ENCODE data around the gene GAGE2A. TPM values are rescaled to one million over a fixed set of nuclear protein-coding genes. Genes with fewer than 3 reads are reported as not detected.

Gene GAGE2A
- total RNA-seq, 2 donors from 2014 or later: not detected

Other genes starting within 250 kb of the GAGE2A start
- not detected for gene GAGE12C, start 57.3 kb upstream of the GAGE2A start, total RNA-seq
- gene GAGE12D, start 47.8 kb upstream of the GAGE2A start, total RNA-seq: not detected
- not detected for gene GAGE12E, start 38.2 kb upstream of the GAGE2A start, total RNA-seq
- not detected for gene GAGE12F, start 28.7 kb upstream of the GAGE2A start, total RNA-seq
- gene GAGE12G, start 19.1 kb upstream of the GAGE2A start, total RNA-seq: not detected
- gene GAGE12H, start 9.5 kb upstream of the GAGE2A start, total RNA-seq: not detected
- gene GAGE1, start 9.5 kb downstream of the GAGE2A start, total RNA-seq: not detected
- not detected for gene PAGE1, start 106.5 kb downstream of the GAGE2A start, total RNA-seq
- not detected for gene PAGE4, start 239.8 kb downstream of the GAGE2A start, total RNA-seq

All from posterior vena cava (tissue), 2 donors.